Stimulated activated CD4-positive, alpha-beta T cell treated with anti-CD3 and anti-CD28 coated beads, Interleukin-1b, Interleukin-23, amount 100 ng/mL, for 4 hours (primary cell): Measurements from ENCODE around the gene ELAC1.
A peak's percentile ranks its signal among the peaks of the same experiment; 100 is the strongest.
"Not testable (repeated sequence)": the region's sequence is repeated elsewhere in the genome, so short reads cannot be mapped to it uniquely, and the experiment has no call there.

ENCODE experiments used
- DNase-seq, 2 donors: peaks; one replicate each; pipeline ENCODE4 v3.0.0-alpha.2; 2020; ENCODE audit warnings: low read depth in 2 of 2

Gene ELAC1

GRCh38 chr18:50967714-50968661, at the start of gene ELAC1:
Gene ELAC1 (plus strand): TSS chr18:50968040. CDS start chr18:50974405, 6,365 bp downstream.
- DNase-seq: peak; percentile 37 to 58

- no peak for DNase-seq
Measured at GRCh38 chr18:50918153-50918552, 49.7 kb upstream of the ELAC1 start.

DNA sequence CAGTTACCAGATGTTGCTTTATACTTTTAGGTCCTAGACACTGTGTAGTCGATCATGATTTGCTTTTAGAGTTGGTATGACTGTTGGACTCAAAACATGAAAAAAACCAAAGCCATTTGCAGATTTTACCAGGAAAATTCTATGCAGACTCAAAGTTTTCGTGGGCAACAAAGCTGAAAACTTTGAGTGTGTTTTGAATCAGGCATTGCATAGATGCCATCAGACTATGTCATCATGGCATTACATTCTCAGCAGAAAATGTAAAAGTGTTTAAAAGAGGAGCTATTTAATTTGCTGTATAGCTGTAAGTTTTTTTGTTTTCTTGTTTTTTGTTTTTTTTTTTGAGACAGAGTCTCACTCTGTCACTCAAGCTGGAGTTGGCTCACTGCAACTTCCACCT, 43.5 kb upstream of the ELAC1 start:
- DNase-seq: no peak

- DNase-seq: no peak
Measured at GRCh38 chr18:50926521-50926920, 41.3 kb upstream of the ELAC1 start.

- DNase-seq: no peak
Measured at GRCh38 chr18:50928551-50928950, 39.3 kb upstream of the ELAC1 start.

DNA sequence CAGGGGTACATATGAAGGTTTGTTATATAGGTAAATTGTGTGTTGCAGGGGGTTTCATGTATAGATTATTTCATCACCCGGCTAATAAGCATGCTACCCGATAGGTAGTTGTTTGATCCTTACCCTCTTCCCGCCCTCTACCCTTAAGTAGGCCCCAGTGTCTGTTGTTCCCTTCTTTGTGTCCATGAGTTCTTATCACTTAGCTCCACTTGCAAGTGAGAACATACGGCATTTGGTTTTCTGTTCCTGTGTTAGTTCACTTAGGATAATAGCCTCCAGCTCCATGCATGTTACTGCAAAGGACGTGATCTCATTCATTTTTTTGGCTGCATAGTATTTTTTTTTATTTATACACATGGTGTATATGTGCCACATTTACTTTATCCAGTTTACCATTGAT, 34.2 kb upstream of the ELAC1 start:
- no peak for DNase-seq

DNA sequence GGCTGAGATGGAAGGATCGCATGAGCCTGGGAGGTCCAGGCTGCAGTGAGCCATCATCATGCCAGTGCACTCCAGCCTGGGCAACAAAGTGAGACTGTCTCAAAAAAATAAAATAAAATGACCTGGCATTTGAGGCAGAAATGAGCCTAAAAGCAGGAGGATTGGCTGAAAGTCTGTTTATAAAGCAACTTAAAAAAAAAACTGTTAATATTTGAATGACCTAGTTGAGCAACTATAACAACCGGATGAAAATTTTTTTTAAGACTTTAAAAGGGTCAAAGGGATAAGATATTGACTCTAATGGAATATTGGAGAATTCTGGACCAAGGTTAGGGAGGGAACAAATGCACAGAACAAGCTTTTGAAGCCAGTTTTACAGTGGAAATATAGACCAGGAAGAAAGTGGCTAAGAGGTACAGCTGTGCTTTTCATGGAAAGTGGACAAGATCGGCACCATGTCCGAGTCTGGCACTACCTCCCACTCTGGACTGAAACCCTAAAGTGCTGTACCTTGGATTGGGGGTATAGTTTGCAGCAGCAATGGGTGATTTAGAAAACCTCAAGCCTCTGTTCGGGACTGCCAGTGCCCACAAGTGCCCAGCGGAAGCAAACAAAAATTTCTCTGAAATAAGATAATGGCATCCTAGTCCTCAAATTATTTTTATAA, 33.2 kb upstream of the ELAC1 start:
- DNase-seq: no peak

DNA sequence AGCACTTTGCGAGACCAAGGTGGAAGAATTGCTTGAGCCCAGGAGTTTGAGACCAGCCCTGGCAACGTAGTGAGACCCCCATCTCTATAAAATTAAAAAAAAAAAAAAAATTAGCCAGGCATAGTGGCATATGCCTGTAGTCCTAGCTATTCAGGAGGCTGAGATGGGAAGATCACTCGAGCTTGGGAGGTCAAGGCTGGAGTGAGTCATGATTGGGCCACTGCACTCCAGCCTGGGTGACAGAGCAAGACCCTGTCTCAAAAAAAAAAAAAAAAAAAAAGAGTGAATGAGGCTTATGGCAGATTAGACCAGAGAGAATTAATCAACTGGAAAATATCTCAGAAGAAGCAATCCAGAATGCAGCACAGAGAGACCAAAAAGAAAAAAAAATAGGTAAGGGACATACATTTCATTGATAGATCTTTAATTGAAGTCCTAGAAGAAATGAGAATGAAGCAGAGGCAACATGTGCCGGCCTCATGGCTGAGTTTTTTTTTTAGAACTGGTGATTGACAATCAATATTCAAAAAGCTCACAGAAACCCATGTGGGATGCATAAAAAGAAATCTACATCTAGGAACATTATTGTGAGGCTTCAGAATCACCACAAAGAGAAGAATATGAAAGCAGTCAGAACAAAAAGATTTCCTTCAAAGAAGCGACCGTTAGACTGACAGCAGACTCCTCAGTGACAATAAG, 32.2 kb upstream of the ELAC1 start:
- DNase-seq: no peak

DNA sequence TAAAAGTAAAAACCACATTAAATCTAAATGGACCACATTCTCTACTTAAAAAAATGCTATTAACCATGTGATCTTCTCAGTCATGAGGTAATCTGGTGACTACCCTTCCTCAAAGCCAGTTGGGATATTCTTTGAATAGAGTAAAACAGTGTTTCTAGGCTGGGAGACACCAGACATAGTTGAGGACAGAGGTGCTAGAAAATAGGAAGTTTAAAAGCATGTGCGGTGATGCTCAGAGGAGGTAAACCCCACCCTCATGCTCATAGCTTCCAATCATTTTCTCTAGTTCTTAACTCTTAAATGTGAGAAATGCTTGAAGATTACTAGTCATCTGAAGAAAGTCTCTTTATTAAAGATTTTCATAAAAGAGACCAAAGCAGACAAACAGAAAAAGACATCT, 30.7 kb upstream of the ELAC1 start:
- no peak for DNase-seq

GRCh38 chr18:50938912-50939311, 28.9 kb upstream of the ELAC1 start:
- DNase-seq: no peak

GRCh38 chr18:50944245-50944932, 23.5 kb upstream of the ELAC1 start:
- DNase-seq: no peak

GRCh38 chr18:50945918-50946317, 21.9 kb upstream of the ELAC1 start:
- DNase-seq: not testable (repeated sequence)

GRCh38 chr18:50947899-50948298, 19.9 kb upstream of the ELAC1 start:
- DNase-seq: no peak

DNA sequence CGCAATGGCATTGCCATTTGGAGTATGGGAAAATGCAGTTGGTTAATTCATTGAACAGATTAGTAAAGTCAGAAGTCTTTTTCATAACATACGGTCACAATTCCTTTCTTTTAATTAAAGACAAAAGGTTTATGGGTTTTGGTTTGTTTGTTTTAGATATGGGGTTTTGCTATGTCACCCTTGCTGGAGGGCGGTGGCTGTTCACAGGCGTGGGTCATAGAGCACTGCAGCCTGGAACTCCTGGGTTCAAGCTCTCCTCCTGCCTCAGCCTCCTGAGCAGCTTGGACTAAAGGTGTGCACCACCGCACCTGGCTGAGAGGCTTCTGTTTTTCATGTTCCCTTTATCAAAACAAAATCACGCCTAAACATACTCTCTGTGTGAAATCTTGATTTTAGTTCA, 18.7 kb upstream of the ELAC1 start:
- DNase-seq: no peak

- no peak for DNase-seq
Measured at GRCh38 chr18:50950626-50951025, 17.2 kb upstream of the ELAC1 start.

- no peak for DNase-seq
Measured at GRCh38 chr18:50953822-50954221, 14.0 kb upstream of the ELAC1 start.

- DNase-seq: no peak
Measured at GRCh38 chr18:50955253-50955652, 12.6 kb upstream of the ELAC1 start.

DNA sequence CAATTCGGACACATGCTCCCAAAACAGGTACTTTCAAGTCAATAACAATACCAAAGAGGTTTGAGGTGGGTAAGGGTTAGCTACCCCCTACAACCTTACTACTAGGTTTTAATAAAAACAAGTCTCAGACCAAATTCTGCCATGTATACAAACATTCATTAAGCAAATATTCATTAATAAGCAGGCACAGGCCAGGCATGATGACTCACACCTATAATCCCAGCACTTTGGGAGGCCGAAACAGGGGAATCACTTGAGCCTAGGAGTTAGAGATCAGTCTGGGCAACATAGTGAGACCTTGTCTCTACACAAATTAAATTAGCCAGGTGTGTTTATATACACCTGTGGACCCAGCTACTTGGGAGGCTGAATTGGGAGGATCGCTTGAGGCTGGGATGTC, 11.7 kb upstream of the ELAC1 start:
- DNase-seq: no peak

DNA sequence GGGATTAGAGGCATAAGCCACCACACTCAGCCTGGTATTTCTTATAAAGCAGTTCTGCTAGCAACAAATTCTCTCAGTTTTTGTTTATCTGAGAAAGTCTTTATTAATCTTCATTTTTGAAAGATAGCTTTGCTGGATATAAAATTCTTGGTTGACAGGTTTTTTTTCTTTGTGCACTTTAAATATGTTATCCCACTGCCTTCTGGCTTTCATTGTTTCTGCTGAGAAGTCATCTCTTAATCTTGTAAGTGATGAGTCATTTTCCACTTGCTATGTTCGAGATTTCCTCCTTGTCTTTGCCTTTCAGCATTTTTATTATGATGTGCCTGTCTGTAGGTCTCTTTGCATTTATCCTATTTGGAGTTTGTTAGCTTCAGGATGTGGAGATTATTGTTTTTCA, 5.9 kb upstream of the ELAC1 start:
- DNase-seq: no peak

DNA sequence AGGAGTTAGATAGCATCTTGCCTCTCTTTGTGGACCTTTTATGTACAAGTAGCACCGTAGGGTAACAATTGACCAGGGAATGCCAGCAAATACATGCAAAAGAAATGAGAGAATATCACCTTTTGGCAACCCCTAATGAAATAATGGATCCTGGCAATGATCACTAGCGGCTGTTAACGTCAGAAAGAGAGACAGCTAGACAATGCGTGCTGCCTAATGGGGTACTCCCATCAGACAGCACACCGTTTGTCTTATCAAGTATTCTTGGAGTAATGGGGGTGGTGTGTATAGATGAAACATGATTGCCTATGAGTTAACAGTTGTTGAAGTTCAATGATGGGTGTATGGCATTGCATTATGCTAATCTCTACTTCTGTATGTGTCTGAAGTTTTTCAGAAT, 1.6 kb downstream of the ELAC1 start:
- no peak for DNase-seq

GRCh38 chr18:50970006-50970405, 2.2 kb downstream of the ELAC1 start:
- DNase-seq: no peak

DNA sequence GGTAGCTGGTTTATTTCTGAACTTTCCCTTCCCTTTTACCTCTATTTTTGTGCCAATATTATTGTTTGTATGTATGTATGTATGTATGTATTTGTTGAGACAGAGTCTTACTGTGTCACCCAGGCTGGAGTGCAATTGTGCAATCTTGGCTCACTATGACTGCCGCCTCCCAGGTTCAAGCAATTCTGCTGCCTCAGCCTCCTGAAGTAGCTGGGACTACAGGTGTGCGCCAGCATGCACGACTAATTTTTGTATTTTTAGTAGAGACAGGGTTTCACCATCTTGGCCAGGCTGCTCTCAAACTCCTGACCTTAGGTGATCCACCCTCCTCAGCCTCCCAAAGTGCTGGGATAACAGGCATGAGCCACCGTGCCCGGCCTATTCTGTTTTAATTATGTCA, 4.6 kb downstream of the ELAC1 start:
- not testable (repeated sequence) for DNase-seq
